ENCODE data around the gene PRPF40A.

Gene PRPF40A

GRCh38 chr2:152602750-152603149, 114.5 kb downstream of the PRPF40A start:
- H3K27me3 ChIP-seq, result no peaks in the 10 kb centered on the region
- peaks cover 0 to 10% (median 3%) of the 10 kb centered on the region in 3 donors for H3K36me3 ChIP-seq
- no peak overlapping the region for H3K4me3 ChIP-seq
- no peak for DNase-seq
- TF ChIP-seq, protein P1, sequence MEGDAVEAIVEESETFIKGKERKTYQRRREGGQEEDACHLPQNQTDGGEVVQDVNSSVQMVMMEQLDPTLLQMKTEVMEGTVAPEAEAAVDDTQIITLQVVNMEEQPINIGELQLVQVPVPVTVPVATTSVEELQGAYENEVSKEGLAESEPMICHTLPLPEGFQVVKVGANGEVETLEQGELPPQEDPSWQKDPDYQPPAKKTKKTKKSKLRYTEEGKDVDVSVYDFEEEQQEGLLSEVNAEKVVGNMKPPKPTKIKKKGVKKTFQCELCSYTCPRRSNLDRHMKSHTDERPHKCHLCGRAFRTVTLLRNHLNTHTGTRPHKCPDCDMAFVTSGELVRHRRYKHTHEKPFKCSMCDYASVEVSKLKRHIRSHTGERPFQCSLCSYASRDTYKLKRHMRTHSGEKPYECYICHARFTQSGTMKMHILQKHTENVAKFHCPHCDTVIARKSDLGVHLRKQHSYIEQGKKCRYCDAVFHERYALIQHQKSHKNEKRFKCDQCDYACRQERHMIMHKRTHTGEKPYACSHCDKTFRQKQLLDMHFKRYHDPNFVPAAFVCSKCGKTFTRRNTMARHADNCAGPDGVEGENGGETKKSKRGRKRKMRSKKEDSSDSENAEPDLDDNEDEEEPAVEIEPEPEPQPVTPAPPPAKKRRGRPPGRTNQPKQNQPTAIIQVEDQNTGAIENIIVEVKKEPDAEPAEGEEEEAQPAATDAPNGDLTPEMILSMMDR (IDR thresholded peaks at IDR 0.05), result no peak
- H3K27ac ChIP-seq, result no peak overlapping the region
- intact Hi-C loops (cut with DNase I; ENCODE audit: low total_unique reads), result no loop called here
- no peaks in the 10 kb centered on the region for H3K9me3 ChIP-seq
- H3K4me1 ChIP-seq, result no peaks in the 10 kb centered on the region

Measured in tibial artery (tissue), 4 donors.